ENCODE data around the gene DCK. TPM values are rescaled to one million over a fixed set of nuclear protein-coding genes. Genes with fewer than 3 reads are reported as not detected.

The DCK gene
- total RNA-seq, 4 donors from 2014 or later: 21.1 to 30.4 (median 24.9) TPM

DNA sequence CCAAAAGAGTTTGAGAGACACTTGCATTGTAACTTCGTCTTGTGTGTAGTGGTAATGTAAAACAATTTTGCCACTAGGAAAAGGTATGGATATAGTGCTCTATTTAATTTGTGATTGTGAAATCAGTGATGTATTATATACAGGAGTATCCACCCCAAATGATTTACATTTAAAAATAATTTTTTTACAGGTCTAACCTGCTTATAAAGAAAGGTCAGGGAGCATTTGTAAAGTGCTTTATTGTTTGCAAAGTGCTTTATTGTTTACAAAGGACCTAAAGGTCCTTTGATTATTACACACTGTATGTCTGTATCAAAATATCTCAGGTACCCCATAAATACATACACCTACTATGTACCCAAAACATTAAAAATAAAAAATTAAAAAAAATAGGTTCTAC is 70.3 kb downstream of the DCK start:
- TF ChIP-seq CTCF (IDR thresholded peaks at IDR 0.05): no peak
- no peak for TF ChIP-seq POLR2A (IDR thresholded peaks at IDR 0.05)
- 84 to 87% methylated on average over 1 of the region's 1 CpG for WGBS, 2 donors
- intact Hi-C loops (cut with DNase I; ENCODE audit: low total_unique reads): no loop called here
- no peak for DNase-seq (ENCODE audit: low spot score in 2 of 2)
- no peak overlapping the region for H3K4me3 ChIP-seq (ENCODE audit: low read depth, poor library complexity, severe bottlenecking)

DNA sequence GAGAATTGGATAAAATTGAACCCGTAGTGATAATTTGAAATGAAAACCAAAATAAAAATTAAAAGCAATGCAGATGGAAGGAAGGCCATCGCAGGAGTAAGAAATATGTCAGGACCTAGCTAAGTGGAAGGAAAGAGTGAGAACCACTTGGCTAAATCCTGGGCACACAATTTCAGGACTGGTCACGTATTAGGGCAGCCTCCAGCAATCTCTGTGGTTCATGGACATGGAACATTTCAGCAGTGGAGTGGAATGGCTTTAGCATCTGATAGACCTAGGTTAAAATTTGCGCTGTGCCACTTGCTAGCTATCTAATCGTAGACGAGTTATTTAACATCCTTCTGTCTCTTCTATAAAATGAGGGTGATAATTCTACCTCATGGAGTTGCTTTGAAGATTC is 71.1 kb downstream of the DCK start:
- TF ChIP-seq POLR2A (IDR thresholded peaks at IDR 0.05) (no peak), CTCF (IDR thresholded peaks at IDR 0.05) (no peak)
- 90 to 92% methylated on average over 6 of the region's 6 CpGs for WGBS, 2 donors
- intact Hi-C loops (cut with DNase I; ENCODE audit: low total_unique reads): no loop called here
- H3K4me3 ChIP-seq (ENCODE audit: low read depth, poor library complexity, severe bottlenecking): no peak overlapping the region
- DNase-seq (ENCODE audit: low spot score in 2 of 2): no peak

DNA sequence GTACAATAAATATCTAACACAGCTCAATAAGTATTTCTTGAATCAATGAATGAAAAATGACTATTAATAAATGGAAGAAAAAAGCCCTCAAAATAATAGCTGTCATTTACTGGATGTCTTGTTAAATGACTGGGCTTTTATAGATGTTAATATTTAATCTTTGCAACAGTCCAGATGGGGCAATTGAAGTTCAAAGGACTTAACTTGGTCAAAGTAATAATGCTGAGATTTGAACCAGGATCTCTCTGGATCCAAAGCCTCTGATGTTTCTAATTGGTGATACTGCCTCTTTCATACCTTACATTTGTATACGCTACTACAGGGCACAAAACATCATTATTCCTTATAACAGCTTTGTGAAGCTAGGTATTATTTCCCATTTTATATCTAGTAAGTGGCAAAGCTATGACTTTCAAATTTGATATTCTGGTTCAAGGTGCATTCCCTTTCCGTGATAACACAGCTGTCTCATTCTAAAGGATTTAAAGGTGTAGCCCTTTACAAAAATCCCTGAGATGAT is 72.6 kb downstream of the DCK start:
- H3K4me3 ChIP-seq (ENCODE audit: low read depth, poor library complexity, severe bottlenecking): no peak overlapping the region
- DNase-seq (ENCODE audit: low spot score in 2 of 2): no peak
- 85 to 90% methylated on average over 2 of the region's 2 CpGs for WGBS, 2 donors
- intact Hi-C loops (cut with DNase I; ENCODE audit: low total_unique reads): no loop called here
- TF ChIP-seq POLR2A (IDR thresholded peaks at IDR 0.05): no peak
- no peak for TF ChIP-seq CTCF (IDR thresholded peaks at IDR 0.05)

DNA sequence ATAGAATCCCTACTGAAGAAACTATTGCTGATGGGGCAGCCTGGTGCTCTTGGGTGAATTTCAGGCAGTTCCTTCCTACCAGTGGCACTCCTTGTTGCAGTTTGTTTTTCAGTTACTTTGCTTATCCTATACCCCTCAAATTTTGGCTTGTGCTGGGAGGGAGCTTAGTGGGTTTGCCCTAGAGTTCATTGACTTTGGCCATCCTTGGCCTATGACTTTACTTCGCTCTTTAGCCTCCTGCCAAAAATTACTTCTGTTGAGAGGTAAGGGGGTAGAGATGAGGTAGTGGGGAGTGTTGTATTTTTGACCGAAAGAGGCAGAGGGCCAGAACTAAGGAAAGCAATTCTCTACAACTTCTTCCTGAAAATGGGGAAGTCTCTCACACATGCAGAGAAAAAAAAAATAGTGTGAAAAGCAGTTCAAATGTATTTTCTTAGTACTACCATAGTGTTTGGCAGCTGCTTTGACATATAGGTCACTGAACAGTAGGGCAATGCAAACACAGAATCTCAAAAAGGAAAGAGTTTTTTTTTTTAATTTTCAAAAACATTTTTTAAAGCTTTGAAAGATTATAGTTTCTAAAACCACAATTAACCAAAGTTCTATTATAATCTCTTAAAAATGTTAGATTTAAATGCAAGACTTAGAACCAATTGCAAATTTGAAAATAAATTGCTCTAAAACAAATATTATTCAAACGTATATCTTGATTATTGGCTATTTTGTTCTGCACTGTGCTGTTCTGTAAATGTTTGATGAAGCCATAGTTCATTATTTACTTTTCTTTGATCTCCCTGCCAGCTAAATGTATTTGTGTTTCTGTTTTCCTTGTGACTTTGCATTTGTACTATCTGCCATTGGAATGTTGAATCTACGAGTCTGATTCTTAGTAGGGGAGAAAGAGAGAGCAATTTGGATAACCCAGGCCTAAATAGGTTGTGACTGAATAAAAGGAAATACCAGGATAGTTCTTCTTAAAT is 73.6 kb downstream of the DCK start:
- intact Hi-C loops (cut with DNase I; ENCODE audit: low total_unique reads): no loop called here
- DNase-seq (ENCODE audit: low spot score in 2 of 2): no peak
- H3K4me3 ChIP-seq (ENCODE audit: low read depth, poor library complexity, severe bottlenecking): no peak overlapping the region
- 76 to 86% methylated on average over 4 of the region's 4 CpGs for WGBS, 2 donors
- TF ChIP-seq CTCF (IDR thresholded peaks at IDR 0.05): no peak
- TF ChIP-seq POLR2A (IDR thresholded peaks at IDR 0.05): no peak

GRCh38 chr4:71069063-71069462 is 75.6 kb downstream of the DCK start:
- H3K4me3 ChIP-seq (ENCODE audit: low read depth, poor library complexity, severe bottlenecking): no peak overlapping the region
- WGBS, 2 donors: 65 to 68% methylated on average over 1 of the region's 1 CpG
- no peak for DNase-seq (ENCODE audit: low spot score in 2 of 2)
- intact Hi-C loops (cut with DNase I; ENCODE audit: low total_unique reads): no loop called here
- no peak for TF ChIP-seq CTCF (IDR thresholded peaks at IDR 0.05)
- no peak for TF ChIP-seq POLR2A (IDR thresholded peaks at IDR 0.05)

Data from lower leg skin (tissue), 4 donors.